VCaP (cell line): ENCODE measurements around the gene PTGES3L.
A peak's percentile ranks its signal among the peaks of the same experiment; 100 is the strongest.
"Not testable (repeated sequence)": the region's sequence is repeated elsewhere in the genome, so short reads cannot be mapped to it uniquely, and the experiment has no call there.

ENCODE experiments used
- H3K27ac ChIP-seq: fragments of 450-650 bp; 2 replicates; pipeline ENCODE4 v1.5.1; 2017
- CTCF ChIP-seq: fragments of 450-650 bp; conservative IDR thresholded peaks from 2 replicates; pipeline ENCODE4 v1.5.1; 2017; ENCODE audit warnings: mild to moderate bottlenecking, moderate library complexity

Gene PTGES3L

GRCh38 chr17:42997984-42998938, 18.4 kb upstream of the PTGES3L start, which contains the start of gene RPL27:
Gene RPL27 (plus strand): TSS chr17:42998419. CDS start chr17:42998751, 332 bp downstream.
- TF ChIP-seq CTCF: peak; percentile 90
- peak within 1 kb of the TSS; percentile 88 for H3K27ac ChIP-seq

DNA sequence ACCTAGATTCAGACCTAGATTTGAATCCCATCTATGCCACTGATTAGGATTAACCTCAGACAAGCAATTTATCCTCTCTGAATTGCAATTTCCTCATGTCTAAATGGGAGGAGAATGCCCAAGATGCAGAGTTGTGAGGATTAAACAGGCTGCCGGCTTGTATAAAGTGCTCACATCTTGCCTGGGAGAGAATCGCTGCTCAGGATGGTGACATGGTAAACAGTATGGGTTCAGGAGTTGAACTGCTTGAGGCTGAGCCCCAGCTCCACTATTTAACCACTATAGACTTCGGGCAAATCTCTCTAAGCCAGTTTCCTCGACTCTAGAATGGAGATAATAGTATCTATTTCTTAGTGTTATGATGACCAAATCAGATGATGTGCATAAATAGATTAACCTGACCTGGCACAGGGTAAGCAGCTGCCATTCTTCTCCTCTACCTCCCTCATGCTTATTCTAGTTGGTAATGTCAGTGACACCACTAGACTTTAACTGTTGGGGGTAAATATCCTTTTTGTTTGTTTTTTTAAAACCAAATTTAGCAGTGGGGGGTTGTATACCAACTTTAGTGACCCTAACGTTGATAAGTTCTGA, 17.6 kb upstream of the PTGES3L start:
- H3K27ac ChIP-seq: peak overlapping the region; percentile 88
- TF ChIP-seq CTCF: no peak

GRCh38 chr17:42993913-42994312, 14.0 kb upstream of the PTGES3L start:
- H3K27ac ChIP-seq: not testable (repeated sequence)

DNA sequence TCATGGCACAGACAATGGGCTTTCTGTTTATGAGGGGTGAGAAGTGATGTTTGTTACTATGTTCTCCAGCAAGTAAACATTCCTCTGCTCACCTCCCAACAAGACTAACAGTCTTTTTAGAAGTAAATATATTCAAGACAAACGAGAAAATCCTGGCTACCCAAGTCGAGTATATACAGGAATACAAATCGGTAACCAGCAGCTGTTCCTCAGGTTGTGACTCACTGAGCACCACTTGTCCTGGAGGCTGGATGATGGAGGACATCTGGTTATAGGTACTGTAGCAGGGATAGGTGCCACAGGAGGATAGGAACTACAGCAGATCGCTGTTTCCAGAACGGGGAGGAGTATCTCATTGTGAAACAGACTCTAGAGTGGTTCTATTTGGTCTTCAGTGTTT, 13.0 kb upstream of the PTGES3L start:
- no peak for TF ChIP-seq CTCF
- no peak overlapping the region for H3K27ac ChIP-seq

DNA sequence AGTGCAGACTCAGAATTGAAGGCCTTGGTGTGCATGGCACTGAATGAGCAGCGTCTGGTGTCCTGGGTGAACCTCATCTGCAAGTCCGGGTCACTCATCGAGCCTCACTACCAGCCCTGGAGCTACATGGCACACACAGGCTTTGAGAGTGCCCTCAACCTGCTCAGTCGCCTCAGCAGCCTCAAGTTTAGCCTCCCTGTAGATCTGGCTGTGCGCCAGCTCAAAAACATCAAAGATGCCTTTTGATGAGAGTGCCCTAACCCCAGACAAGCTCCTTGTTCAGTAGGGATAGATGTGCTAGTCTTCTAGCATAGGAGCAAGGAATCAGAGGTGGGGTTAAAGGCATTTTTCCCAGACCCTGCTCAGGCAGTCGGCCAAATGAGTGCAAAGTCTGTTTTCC, 11.6 kb upstream of the PTGES3L start:
- no peak overlapping the region for H3K27ac ChIP-seq
- TF ChIP-seq CTCF: no peak

DNA sequence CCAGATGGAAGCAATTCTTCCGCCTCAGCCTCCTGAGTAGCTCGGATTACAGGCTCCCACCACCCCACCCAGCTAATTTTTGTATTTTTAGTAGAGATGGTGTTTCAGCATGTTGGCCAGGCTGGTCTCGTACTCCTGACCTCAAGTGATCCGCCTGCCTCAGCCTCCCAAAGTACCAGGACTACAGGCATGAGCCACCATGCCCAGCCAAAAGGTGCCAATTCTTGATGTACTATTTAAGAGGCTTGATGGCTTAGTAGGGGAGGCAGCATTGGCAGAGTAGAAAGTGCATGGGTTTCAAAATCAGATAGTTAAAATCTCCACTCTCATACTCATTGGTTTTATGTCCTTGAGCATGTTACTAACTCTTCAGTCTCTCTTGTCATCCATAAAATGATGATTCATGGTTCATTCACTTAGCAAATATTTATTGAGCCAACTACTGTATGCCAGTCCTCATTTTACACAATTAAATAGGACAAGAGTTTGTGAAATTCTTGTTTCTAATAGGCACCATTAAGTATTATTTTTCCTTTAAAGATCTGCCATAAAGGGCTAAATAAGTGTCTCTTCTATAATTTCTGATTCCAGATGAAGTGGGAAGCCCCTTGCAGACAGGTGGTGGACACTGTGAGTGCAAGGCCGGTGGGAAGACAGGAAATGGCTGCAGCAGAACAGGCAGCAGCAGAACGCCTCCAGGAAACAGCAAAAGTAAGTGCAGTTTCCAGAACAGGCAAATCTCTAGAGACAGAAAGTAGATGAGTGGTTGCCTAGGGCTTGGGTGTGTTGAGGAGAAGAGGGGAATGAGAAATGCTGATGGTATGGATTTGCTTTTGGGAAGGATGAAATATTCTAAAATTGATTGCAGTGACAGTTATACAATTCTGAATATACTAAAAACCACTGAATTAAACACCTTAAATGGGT, 10.1 kb upstream of the PTGES3L start:
- H3K27ac ChIP-seq: peak overlapping the region; percentile 50
- no peak for TF ChIP-seq CTCF

- H3K27ac ChIP-seq: peak overlapping the region; percentile 50
- TF ChIP-seq CTCF: no peak
Measured at GRCh38 chr17:42989141-42989540, 9.3 kb upstream of the PTGES3L start.
